NCI-H2107 treated with DMSO at 0.1 percent for 48 hours (cell line): ENCODE results near the gene SRD5A3.

Experiments
- DNase-seq: peaks from one replicate; lab custom pipeline; 2025; ENCODE audit not compliant: unreplicated experiment; lab: John Stamatoyannopoulos, UW

The SRD5A3 gene

DNA sequence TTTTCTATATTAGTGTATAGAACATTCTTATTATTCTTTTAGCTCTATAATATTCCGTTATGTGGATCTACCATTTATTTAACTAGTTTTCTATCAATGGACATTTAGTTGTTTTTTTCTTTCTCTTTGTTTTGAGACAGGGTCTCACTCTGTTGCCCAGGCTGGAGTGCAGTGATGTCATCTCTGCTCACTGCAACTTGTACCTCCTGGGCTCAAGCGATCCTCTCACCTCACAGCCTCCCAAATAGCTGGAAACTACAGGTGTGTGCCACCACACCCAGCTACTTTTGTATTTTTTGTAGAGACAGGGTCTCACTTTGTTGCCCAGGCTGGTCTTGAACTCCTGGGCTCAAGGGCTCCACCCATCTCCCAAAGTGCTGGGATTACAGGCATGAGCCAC lies 60.5 kb downstream of the SRD5A3 start:
- no peak for DNase-seq

GRCh38 chr4:55407119-55407518 lies 61.1 kb downstream of the SRD5A3 start:
- no peak for DNase-seq

DNA sequence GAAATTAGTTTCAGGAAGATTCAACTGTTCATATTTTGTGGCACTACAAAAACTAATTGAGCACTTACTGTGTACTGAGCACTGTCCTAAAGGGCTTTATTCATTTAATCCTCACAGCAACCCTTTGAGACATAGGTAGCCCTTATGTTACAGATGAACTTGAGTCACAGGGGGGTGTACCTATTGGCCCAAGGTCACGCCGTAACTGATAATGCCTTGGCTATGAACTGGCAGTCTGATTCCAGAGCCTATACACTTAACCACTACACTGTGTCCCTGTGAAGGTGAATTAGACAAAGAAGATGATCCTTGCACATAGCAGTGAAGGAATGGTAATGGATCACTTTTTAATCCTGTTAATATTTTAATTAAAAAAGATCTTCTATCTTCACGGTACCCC lies 61.7 kb downstream of the SRD5A3 start:
- DNase-seq: no peak

DNA sequence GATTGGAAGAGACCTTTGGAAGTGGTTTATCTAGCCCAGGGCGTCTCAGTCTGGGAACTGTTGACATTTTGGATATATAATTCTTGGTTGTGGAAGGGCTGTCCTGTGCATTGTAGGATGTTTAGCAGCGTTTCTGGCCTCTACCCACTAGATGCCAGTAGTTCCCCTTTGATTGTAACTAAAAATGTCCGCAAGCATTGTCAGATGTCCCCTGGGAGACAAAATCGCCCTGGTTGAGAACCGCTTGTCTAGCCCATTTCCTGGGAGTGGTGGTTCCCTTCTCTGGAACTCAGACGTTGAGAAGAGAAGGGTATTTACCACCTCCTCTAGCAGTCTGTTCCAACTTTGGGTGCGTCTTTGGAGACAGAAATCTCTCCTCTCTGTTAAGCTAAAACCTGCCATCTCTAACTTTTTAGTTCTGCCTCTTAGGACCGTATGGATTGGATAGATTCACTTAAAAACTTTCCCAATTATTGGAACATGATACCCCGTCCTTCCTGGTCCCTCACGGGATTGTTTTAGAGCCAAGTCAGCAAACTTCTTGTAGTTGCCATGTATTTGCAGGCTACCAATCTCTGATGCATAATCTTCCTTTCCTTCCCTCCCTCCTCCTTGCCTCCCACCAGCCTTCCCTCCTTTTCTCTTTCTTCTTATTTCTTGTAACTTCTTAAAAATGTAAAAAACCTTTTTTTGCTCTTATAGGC lies 63.6 kb downstream of the SRD5A3 start:
- DNase-seq: no peak

GRCh38 chr4:55410431-55410830 lies 64.4 kb downstream of the SRD5A3 start:
- no peak for DNase-seq

- DNase-seq: no peak
Measured at GRCh38 chr4:55411621-55412020, 65.6 kb downstream of the SRD5A3 start.

- DNase-seq: no peak
Measured at GRCh38 chr4:55416176-55416575, 70.1 kb downstream of the SRD5A3 start.
